ENCODE data around the gene UBAC2.

DNA sequence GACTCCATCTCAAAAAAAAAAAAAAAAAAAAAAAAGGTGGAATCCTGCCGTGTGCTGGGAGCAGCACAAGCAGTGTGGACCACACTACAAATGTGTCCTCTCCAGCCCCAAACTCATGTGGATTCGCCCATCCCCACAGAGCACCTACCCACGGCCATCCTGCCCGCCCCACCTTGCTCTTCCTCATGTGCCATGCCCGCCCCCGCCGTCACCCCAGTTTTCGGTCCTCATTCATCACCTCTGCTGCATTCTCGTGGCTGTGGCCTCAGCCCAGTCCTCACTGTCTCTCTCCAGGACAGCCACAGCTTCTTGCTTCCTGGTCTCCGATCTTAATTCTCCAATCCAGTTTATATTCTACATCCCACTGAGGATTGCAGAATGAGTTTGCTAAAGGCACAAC lies 220.6 kb downstream of the UBAC2 start:
- TF ChIP-seq POLR2A (IDR thresholded peaks at IDR 0.05; ENCODE audit: low read depth, low read length) (no peak), POLR2AphosphoS5 (IDR thresholded peaks at IDR 0.05; ENCODE audit: low read depth, low read length) (no peak)
